GM13977 (cell line): ENCODE data around the gene VCAM1.

Experiments used
- DNase-seq: peaks from one replicate; pipeline ENCODE4 v3.0.0; 2012; ENCODE audit warnings: low spot score
- in situ Hi-C: fragments of 300-500 bp; cut with MboI; formaldehyde crosslinking; loops from one replicate; pipeline ENCODE4 v1.12.0; 2022; ENCODE audit warnings: low sequenced_read_pairs, low pct_unique_long_range_greater_than_20kb, mixed read lengths, inconsistent platforms; ENCODE audit not compliant: unreplicated experiment
- TF ChIP-seq, protein P1 (sequence below): IDR thresholded peaks from 2 replicates; pipeline ENCODE4 v1.5.1; 2012; ENCODE audit warnings: mild to moderate bottlenecking, control low read depth; ENCODE audit not compliant: insufficient read depth; ENCODE audit errors: extremely low read depth, missing control alignments

The VCAM1 gene

DNA sequence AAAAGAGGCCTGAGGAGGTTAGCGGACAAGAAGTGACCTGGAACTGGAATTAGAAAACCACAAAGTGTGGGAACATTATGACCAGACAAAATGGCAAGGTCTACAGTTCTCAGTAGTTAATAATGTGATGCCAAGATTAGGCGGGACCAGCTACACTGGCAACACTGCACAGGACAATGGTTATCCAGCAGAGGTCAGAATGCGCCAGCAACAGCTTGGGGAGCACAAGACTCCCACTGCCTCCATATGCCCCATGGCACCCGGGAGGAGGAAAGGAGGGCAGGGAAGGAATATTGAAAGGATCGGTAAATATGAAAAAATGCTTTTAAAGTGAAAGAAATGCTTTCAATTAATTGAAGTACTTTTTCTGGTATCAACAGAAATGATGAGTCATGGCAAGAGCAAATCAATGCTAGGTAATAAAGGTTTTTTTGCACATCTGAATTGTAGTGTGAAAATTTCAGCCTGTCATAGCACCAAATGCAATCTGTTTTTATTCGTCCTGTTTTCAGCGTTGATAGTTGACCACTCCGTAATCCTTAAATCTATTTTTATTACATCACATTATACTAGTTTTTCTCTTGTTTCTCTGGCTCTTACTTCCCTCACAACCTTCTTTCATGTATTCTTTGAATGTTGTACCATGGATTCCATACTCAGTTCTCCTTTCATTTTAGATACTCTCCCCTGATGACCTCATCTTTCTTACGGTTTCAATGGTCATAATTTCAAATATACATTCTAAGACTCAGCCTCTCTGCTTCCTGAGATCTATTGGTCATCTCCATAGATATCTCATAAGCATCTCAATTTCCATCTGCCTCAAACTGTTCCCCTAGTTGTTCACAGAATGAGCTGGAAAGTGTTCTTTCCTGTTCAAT lies 30.7 kb downstream of the VCAM1 start:
- in situ Hi-C loops = no loop called here
- DNase-seq = peak; percentile 10
- TF ChIP-seq, protein P1, sequence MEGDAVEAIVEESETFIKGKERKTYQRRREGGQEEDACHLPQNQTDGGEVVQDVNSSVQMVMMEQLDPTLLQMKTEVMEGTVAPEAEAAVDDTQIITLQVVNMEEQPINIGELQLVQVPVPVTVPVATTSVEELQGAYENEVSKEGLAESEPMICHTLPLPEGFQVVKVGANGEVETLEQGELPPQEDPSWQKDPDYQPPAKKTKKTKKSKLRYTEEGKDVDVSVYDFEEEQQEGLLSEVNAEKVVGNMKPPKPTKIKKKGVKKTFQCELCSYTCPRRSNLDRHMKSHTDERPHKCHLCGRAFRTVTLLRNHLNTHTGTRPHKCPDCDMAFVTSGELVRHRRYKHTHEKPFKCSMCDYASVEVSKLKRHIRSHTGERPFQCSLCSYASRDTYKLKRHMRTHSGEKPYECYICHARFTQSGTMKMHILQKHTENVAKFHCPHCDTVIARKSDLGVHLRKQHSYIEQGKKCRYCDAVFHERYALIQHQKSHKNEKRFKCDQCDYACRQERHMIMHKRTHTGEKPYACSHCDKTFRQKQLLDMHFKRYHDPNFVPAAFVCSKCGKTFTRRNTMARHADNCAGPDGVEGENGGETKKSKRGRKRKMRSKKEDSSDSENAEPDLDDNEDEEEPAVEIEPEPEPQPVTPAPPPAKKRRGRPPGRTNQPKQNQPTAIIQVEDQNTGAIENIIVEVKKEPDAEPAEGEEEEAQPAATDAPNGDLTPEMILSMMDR = no peak

GRCh38 chr1:100752791-100753190 lies 33.2 kb downstream of the VCAM1 start:
- TF ChIP-seq, protein P1 = no peak
- in situ Hi-C loops = no loop called here

DNA sequence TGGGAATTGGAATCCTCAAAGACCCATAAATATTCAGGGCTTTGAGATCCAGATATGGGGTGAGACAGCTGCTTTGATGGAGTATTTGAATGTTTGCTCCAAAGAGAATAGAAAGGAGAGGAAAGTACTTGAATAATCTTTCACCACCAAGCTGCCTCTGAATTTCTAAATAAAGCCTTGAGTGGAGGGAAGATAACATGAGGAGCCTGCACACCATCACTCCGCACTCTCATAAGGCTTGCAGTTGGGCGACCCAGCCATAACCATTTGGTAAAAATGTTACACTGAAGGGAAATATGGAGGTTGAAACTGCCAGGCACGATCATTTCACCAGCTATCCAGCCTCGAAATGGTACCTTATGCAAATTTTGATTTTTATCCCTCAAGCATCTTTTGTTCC lies 38.4 kb downstream of the VCAM1 start:
- DNase-seq = no peak
- TF ChIP-seq, protein P1 = no peak
- in situ Hi-C loops = no loop called here

More at GRCh38 chr1:100752791-100753190, 33.2 kb downstream of the VCAM1 start:
- DNase-seq = no peak

DNA sequence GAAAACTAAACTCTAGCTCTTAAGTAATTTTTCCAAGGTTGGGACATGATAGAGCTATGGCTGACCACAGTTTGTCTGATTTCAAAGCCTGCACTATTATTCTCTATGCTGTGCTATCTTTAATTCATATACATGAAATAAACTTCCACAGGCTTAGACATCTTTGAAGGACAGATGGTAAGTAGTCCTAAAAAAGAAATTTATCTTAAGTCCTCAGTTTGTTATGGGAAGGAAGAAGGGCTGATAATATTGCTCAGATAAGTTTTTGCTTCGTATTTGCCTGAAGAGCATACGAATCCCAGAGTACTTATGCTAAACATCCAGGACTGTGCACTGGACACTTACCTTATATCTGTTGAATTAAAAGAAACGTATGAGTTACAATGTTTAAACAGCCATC lies 39.6 kb downstream of the VCAM1 start:
- TF ChIP-seq, protein P1 = no peak
- DNase-seq = no peak
- in situ Hi-C loops = no loop called here

- in situ Hi-C loops = no loop called here
- DNase-seq = no peak
Observed at GRCh38 chr1:100760511-100760910, 41.0 kb downstream of the VCAM1 start.

GRCh38 chr1:100762461-100762860 lies 42.9 kb downstream of the VCAM1 start:
- no peak for DNase-seq
- TF ChIP-seq, protein P1 = no peak
- in situ Hi-C loops = no loop called here

More at GRCh38 chr1:100760511-100760910, 41.0 kb downstream of the VCAM1 start:
- TF ChIP-seq, protein P1 = no peak
